ENCODE measurements around the gene RGS18.
"Not testable (repeated sequence)": the region's sequence is repeated elsewhere in the genome, so short reads cannot be mapped to it uniquely, and the experiment has no call there.

The RGS18 gene, protein sequence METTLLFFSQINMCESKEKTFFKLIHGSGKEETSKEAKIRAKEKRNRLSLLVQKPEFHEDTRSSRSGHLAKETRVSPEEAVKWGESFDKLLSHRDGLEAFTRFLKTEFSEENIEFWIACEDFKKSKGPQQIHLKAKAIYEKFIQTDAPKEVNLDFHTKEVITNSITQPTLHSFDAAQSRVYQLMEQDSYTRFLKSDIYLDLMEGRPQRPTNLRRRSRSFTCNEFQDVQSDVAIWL

DNA sequence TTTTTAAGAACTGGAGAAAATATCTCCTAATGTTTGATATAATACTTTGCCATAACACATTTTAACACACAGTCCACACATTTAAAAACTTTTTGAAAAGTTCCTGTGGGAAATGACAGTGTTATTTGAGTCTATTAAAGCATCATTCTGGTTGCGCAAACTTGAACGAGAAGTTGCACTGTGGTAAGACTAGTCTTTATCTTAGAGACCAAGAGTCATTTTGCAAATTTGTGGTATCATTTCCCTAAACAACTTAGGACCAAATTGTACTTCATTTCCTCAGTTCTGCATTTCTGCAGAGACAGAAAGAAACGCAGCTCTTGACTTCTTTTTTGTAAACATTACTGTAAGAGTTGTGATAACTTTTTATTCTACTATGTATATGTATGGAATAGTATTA, at the start of gene RGS18:
RGS18 (plus strand) TSS at position 282 of the 400 bp plus-strand sequence. CDS start 176 bp downstream, outside the sequence.
- DNase-seq = no peak

DNA sequence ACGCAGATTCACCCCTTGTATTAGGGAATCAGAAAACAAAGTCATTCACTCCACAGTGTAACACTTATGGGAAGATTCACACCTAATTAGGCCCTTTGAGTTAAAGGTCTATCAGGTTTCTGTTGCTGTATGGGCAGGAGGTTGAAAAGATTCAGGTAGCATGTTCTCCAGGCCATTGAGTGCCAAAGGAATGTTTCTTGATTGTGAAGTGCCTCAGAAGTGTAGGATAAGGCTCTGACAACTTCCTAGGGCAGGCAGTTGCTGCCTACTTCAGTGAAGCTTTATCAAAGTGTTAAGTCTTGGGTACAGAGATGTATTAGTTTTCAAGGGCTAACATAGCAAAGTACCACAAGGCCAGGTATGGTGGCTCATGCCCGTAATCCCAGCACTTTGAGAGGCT, 48.7 kb upstream of the RGS18 start:
- no peak for DNase-seq

DNA sequence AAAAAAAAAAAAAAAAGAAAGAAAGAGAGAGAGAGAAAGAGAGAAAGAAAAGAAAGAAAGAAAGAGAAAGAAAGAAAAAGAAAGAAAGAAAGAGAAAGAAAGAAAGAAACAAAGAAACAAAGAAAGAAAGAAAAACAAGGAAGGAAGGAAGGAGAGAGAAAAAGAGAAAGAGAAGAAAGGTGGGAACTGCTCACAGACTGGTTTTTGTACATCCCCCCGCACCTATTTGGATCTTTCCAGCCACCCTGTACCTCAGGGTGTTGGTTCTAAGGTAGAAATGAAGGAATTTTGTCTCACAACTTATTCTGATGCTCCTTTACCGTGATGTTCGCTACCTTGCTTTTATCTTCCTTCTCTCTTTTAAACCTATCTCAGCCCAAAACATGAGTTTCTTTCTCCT, 43.3 kb upstream of the RGS18 start:
- no peak for DNase-seq

DNA sequence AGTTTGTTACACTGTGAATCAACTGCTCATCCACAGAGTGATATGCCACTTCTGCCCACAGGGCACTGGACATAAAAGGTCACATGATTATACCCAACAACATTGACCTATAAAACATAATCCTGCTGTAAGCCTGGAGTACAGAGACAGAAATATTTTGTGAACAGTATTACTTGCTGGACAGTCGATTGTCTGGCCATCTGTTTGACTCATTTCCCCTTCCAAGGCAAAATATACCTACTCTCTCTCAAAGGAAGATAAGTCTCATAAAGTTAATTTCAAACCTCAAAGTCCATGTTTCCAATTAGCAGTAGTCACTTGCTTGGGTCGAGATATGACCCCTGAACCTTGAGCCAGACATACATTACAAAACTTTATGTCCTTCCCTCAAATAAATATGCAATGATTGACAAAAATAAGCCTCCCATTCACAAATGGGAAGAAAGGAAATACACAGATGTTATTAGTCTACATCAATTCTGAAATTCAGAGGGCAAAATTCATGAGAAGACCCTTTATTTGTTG, 39.3 kb upstream of the RGS18 start:
- DNase-seq = no peak

DNA sequence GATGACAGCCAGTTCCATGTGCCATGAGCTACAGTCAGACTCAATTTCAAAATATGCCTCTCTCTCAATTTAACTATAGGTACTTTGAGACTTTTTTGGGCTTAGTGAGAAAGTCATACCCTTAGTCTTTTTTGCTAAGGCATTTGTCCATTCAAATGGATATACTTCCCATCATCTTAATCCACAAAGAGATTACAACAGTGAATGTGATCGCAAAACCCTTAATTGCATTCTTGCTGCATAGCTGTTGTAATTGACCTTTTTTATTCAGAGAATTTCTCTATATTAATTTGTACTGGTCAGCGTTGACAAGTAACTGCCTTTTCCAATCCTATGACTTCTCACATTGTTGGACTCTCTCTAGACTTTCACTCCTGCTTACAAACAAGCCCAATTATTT, 38.6 kb upstream of the RGS18 start:
- DNase-seq = no peak

DNA sequence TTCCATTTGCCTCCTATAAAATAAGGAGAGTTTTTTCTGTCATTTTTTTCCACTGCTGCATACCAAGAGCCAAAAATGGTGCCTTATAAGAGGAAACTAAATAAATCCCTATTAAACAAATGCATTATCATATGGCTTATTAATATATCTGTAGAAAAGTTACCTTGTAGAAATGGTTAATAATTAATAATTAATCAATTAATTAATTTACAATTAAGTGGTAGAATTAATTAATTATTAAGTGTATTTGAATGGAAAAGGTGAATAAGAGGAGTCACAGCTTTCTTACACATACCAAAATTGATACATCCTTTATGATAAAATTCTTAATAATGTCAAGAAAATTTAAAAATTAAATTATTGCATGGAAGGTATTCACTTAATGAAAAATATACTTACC, 35.6 kb upstream of the RGS18 start:
- DNase-seq = no peak

DNA sequence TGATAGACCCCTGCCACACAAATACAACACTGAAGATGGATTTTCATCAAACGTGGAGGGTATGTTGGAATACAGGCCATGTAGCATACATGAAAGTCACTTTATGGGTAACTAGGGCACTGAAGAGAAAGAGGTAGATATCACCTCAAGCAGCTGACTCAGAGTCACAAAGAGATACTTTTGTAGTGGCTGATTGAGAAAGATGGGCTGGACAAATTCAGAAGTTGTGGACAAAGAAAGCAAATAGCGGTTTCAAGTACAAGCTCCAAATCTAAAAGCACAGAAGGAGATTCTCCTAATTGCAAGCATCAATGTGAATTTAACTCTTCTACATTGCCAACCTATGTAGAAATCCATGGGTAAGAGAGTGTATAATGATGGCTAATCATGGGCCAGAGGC, 35.0 kb upstream of the RGS18 start:
- DNase-seq = no peak

DNA sequence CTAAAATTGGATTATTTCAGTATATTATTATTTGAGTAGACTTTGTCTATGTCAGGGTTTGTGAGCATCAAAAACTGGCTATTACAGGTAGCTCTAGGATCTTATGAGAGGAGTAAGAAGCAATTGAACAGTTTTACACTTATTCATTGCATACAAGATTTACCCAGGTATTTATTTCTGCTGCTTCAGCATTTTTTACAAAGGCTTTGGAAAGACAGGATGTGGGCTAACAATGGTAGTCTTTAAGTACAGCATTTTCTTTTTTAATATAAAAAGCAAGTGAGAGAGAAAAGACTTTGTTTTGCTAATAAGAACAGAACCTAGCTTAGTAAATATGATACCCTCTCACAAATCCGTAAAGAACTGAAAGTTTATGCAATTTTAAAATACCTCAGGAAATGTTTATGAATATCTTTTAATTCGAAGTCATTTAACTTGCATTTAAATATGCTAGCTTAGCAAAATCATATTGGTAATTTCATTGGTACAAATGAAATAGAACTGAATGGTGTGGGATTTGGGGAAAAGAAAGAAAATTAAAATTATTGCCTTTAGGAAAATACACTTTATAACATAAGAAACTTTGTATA, 32.1 kb upstream of the RGS18 start:
- no peak for DNase-seq

DNA sequence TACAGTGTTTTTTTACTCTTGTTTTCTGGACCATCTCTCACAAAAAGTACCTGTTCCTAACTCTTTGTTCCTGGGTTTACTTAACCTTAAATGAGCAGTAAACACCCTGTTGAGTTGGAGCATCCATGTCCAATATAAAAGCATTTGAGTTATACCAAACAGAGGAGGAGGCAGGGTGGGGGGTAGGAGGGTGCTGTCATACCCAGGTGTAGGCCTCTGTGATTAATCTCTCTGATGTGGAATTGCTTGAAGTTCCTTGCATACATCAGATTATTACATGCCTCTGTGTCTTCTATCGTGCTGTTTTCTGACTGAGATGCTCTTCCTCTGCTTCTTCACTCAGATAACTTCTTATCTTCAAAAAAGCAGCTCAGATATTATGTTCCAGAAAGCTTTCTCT, 28.1 kb upstream of the RGS18 start:
- DNase-seq = no peak

DNA sequence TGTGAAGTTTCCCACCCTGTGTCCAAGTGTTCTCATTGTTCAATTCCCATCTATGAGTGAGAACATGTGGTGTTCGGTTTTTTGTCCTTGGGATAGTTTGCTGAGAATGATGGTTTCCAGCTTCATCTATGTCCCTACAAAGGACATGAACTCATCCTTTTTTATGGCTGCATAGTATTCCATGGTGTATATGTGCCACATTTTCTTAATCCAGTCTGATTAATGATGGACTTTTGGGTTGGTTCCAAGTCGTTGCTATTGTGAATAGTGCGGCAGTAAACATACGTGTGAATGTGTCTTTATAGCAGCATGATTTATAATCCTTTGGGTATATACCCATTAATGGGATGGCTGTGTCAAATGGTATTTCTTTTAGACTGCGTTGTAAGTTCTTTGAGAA, 27.4 kb upstream of the RGS18 start:
- DNase-seq = not testable (repeated sequence)

DNA sequence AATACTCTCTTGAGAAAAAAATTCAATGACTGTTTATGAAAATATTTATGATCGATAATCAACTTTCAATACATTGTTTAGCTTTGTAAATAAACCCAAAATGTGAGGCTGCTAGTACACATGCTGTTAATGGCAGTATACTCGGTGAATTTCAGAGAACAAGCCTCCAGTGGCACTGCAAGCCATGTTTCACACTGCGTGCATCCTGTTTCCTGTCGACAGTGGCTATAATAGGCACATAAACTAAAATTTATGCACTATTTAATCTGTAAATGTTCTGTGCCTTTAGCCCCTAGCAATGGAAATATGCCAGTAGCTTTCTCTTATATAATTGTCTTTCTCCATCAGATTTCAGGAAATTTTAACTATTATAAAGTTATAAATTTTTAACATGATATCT, 26.3 kb upstream of the RGS18 start:
- no peak for DNase-seq

DNA sequence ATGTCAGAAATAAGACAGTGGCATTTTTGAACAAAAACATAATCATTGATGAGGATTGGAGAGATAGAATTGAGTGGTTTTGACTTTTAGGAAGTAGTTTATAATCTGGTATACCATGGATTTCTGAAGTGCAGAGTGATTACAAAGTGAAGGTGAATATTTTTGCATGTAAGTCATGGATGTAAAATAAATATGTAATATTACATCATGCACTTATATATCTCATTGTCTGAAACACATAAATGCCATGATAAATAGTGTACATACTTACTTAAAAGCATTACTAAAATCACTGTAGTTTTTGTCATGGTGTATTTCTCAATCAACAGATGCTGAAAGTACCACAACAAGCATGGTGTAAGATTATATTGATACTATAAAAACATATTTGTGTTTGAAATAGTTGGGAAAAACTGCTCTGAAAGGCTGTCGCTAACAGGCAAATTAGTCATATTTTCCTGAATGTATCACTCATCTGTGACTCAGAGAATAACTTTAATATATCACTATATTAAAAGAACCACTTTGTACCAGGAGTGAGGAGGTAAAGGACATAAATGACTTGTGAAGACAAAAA, 24.8 kb upstream of the RGS18 start:
- DNase-seq = no peak

DNA sequence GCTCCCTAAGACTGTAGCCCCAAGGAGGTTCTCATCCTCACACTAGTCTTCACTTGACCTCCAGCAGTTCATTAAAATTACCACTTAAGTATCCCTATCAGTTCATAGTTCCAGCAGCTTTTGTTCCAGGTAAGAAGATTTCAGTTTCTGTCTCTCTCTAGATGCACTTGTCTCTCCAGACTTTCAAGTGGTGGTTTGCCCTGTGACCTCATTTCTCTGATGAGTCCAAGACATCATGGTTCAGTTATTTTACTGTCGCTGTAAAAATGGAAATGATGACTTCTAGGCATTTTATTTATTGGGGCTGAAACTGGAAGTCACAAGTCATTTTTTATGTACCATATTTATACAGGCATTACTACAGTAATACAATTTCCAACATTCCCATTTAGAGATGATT, 17.9 kb upstream of the RGS18 start:
- DNase-seq = no peak

DNA sequence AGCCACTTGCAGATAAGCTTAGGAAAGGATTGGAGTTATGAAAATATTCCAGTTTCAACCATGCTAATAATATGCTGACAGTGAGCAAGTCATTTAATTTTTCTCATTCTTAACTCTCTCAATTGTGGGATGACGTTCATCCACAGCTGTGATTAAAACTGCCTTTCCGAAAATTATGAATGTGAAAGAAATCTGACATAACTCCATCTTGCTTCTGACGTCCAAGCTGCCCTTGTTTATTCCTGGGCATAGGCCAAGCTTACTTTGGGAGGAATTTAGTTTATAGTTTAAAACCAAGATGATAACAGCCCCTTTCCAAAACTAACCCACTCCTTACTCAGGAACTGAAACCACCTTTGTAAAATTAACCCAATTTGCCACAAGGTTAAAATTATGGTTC, 11.0 kb upstream of the RGS18 start:
- DNase-seq = no peak

DNA sequence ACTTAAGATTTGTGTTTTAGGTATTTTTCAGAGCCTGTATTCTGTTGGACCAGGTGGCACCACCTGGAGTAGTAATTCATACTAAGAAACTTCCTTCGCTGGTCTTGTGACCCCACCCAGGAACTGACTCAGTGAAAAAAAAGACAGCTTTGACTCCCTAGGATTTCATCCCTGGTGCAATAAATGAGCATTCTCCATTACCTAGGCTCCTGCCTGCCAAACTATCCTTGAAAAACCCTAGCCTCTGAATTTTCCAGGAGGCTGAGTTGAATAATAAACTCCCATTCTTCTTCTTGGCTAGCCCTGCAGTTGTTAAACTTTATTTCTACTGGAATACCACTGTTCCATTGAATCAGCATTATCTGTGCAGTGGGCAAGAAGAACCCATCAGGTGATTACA, 10.6 kb upstream of the RGS18 start:
- DNase-seq = no peak

DNA sequence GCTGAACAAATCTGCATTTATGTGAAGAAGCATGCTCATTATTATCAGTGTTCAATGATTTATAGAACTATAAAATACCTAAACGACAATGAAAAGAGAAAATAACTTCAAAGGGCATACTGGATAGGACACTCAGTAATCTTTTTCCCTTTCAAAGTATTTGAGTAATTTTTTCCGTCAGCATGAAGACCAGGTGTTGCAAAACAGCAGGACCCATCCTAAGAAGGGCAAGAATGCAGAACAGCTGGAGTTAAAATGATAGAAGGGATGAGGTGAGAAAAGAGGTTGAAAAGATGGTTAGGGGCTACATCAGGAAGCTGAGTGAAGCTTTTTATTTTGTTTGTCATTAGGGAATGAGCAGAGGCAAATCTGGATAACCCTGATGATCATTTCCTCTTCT, 7.1 kb upstream of the RGS18 start:
- no peak for DNase-seq

DNA sequence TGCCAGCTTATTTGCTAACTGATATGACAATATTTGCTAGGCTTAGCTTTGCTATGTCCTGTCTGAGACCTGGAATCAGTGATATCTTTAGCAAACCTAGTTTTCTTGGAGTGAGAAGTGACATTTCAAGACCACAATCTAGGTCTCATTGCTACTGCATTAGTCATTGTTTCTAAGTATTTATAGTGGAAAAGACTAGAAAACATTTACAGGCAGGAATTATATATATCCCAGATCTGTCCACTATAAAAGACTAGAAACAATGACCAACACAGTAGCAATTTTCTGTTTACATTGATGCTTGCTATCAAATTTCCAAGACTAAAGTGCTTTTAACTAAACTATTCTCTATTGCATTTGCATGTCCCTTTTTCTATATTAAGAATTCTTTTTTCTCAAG, 5.0 kb upstream of the RGS18 start:
- DNase-seq = no peak

DNA sequence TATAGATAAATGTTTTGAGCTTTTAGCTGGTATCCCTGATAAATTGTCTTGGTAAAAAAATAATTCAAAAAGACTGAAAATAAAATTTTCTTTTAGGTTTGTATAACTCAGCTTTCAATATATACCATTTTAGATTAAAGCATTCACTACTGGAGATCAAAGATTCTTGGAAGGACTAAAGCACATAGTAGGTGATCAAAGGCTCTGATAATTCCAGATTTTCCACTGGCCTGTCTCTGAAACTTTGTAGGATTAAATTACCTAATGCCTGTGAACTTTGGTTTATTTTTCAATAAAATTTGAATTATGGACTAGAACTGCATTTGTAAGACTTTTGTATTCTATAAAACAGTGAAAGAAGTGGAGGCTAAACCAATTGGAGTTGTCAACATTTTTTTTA, 1.2 kb upstream of the RGS18 start:
- no peak for DNase-seq

DNA sequence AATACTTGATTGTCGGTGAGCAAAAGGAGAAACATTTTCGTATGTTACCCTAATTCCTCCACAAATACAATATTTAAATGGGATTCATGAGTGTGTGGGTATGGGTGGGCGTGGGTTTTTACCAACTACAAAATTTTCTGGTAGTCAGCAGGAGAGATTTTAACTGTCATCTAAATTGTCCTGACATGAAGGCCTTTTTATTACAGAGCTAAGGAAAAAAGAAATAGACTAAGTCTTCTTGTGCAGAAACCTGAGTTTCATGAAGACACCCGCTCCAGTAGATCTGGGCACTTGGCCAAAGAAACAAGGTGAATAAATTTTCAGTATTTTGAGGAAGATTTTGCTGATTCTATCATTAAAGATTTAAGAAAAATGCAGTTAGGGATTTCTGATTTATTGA, 752 bp downstream of the RGS18 start:
- no peak for DNase-seq

DNA sequence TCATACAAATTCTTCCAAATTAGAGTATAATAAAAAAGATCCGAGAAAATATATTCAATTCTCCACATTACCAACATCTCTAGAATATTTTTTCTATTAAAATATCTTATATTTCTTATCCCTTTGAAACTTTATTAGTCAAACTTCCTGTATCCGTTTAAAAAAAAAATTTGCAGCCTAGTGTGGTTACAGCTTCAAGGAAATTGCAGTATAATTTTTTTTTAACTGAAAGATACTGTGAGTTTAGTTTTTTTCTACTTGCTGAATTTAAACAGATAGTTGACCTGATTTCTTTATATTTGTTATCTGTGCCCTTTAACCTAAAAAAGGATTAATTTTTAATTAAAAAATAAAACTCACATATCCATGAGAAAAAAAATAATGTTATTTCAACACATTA, 1.5 kb downstream of the RGS18 start:
- DNase-seq = no peak

DNA sequence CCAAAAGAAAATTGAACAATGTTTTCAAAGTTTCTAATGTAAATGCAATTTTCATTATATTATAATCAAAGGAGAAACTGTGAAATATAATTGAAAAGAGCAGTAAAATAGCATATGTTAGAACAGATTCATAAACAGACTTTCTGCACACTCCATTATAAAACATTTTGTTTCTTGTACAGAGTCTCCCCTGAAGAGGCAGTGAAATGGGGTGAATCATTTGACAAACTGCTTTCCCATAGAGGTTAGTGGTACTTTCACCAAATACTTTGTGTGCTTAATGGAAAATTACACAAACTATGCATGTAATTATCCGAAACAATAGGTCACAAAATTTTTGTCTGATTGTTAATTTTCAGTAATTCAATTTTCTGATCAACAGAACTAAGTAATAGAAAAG, 1.9 kb downstream of the RGS18 start:
- no peak for DNase-seq

DNA sequence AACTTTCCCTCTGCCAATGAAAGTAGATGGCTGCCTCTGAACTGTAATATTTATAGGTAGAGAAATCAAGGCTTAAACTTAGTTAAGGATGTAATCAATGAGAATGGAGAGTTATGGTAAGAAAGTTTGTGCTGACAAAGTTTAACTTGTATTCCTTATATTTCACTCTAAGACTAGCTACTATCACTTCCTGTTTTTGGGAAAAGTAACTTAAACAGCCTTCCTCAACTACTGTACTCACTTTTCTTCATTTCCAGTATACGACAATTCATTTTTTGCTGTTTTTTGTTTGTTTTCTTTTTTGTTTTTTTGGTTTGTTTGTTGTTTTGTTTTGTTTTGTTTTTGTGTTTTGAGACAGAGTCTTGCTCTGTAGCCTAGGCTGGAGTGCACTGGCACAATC, 3.7 kb downstream of the RGS18 start:
- DNase-seq = no peak

DNA sequence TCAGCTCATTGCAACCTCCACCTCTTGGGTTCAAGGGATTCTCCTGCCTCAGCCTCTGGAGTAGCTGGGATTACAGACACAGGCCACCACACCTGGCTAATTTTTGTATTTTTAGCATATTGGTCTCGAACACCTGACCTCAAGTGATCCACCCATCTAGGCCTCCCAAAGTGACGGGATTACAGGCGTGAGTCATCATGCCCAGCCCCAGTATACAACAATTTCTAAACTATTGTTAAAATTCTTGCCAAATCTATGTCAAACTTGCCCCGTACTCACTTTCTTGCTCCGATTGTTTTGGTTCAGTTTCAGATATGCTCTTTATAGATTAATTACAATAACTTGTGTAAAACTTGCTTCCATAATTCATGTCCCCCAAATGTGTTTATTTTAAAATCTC, 4.1 kb downstream of the RGS18 start:
- DNase-seq = no peak

DNA sequence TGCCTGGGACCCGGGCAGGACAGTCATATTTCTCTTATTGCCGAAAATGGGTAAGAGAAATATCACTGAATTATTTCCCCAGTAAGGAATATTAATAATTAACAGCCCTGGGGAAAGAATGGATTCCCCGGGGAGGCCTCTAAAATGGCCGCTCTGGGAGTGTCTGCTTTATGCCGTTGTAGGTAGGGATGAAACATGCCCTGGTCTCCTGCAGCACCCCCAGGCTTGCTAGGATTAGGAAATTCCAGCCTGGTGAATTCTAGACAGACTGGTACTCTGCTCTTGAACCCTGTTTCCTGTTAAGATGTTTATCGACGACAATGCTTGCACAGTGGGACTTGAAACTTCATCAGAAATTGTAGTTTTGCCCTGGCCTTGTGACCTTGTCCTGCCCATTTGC, 6.7 kb downstream of the RGS18 start:
- not testable (repeated sequence) for DNase-seq

DNA sequence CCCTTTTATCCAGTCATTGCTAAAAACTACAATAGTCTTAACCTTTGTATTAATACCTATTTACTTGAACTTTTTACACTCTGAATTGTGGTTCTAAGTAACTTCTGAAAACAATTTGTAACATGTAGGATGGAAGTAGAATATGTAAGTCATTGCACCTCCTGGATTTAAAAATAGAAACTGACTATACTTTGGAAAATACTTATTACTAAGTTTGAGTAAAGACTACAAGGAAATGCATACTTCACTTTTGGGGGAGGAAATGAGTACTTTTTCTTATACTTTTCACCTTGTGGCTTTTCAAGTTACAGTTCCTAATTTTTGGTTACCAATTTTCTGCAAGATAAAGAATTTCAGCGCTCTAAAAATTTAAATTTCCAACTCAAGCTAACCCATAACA, 8.7 kb downstream of the RGS18 start:
- no peak for DNase-seq
